Measurements from ENCODE around the gene AUTS2.
A peak's percentile ranks its signal among the peaks of the same experiment; 100 is the strongest.

The AUTS2 gene

DNA sequence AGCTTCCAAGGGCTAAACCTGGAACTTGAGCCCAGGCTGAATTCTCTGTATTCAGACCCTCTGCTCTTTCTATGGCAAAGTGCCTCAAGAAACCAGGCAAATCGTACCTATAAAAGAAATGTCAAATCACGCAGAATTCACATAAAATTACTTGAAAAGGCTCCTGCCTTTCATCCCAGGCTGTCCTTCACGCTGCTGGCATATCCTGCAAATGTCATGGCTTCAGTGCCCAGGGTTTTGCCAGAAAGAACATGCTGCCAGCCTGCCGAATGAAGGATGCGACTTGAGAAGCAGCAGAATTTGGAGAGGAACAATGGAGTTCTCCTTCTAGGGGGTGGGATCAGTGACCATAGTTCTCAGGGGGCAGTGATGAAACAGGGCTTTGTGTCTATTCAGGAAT lies 931.2 kb downstream of the AUTS2 start:
- peak in 3 of 51 donors; percentile 1 to 10 (median 9) for DNase-seq

DNA sequence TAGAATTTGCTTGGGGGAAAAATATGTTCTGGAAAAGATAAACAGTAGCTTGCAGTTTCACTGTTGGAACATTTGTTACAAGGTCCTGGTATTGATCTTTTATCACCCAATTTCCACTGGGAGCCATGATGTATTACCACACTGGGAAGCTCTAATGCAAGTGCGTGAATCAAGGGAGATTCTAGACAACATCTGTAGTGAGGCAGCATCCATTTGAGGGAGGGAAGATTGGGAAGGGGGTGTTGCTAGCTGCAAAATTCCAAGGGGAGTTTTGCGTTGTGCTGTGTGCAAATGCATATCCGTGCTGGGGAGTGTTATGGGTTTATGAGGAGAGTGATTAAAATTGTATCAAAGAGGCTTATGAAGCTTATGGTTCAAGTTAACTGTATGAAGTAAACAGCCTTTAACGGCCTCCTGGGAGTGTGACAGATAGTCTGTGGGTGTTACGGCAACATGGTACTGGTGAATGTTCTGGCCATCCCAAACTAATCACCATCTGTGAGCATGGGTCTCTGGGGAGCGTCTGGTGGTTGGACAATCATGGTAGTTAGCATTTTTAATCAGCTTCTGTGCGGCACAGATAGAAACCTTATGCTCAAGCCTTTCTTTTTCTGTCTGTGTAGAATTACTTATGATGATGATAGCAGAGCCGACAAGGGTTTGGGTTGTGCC lies 931.8 kb downstream of the AUTS2 start:
- no peak for DNase-seq

DNA sequence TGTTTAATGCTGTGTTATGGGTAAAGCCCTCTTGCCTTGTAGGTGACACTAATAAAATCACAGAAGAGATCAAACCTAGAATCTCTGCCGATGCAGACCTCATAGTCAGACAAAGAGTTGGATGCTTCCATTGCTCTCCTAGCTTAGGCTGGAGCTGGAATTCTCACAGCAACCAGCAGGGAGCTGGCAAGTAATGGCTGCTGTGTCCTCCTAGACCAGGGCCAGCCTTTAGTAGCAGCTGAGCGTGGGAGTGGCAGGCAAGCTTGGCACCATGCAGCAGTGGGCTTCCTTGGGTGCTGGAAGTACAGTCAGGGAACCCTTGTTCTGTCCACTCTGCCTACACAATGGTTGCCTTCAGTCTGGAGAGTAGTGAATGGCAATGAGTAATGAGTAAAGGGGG lies 935.3 kb downstream of the AUTS2 start:
- DNase-seq: peak in 5 of 51 donors; percentile 6 to 17 (median 16)

DNA sequence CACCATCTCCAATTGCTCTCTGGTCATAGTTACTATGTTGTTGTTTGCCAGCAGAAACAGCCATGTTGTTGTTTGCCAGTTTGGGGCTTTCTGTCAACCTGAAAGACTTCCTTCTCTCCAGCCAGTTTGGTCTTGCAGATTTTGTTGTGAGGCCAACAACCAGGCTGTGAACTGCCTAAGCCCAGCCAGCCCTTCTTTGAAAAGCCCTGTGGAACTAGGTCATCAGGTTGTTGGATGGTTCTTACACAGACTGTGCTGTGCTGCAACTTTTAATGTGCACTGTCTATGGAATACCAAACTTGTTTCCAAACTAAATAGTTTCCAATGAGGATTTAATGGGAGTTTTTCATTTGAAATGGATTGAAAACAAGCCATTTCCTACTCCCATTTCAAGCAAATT lies 940.9 kb downstream of the AUTS2 start:
- peak in 29 of 51 donors; percentile 2 to 69 (median 39) for DNase-seq

- peak in 16 of 51 donors; percentile 6 to 47 (median 19) for DNase-seq
Measured at GRCh38 chr7:70539617-70540016, 941.3 kb downstream of the AUTS2 start.

DNA sequence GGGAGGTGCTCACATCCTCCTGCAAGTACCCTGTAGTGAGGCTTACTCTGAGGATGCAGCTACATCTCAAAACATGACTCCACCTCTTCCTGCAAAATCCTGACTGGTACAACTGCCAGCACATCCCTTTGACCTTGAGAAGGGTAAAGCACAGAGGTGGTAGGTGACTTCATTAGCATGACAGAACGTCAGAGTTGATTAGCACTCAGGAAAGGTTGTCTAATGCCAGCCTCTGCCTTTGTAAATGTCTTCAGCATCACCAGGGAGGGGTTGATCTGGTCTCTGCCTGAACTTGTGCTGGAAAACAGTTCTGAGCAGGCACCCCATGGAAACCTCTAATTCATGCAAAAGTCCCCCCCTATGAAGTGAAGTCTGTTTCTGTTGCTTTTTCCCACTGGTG lies 942.4 kb downstream of the AUTS2 start:
- DNase-seq: no peak

DNA sequence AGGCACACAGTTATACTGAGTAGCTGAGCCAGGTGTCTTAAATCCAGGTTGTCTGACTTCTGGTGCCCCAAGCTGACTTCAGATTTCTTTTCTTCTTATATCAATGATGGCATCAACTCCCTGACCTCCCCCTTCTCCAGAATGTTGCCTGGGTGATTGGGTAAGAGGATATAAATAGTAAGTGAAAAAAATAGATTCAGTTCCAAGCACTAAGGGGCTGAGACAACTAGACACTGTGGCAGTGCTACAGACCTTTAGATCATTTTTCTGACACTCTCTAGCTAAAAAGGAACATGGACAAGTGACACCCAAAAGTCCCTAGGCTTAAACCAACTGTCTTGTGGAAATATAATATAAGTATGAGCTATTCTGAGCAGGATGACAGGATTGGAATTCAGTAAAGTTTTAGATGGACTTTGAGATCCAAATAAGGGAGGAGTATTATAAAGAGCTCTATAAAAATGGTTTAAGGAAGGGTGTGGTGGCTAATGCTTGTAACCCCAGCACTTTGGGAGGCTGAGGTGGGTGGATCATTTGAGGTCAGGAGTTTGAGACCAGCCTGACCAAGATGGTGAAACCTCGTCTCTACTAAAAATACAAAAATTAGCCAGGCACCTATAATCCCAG lies 944.6 kb downstream of the AUTS2 start:
- DNase-seq: no peak

DNA sequence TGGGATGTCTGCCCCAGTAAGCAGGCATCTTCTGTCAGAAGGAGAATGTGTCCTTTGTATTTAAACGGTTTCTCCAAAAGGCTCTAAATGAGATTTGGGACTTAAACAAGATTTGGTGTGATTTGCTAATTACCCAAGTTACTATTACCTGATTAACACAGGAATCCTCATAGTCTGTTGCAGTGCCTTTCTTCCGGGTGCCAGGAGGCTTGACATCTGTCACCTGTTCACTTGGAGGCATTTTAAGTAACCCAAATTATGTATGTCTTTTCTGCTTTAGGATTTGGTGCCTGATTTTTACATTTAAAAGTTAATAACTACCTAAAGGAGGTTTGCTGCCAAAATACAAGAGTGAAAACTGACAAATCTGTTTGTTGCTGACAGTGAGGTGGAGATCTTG lies 945.7 kb downstream of the AUTS2 start:
- DNase-seq: no peak

GRCh38 chr7:70545214-70545613 lies 946.9 kb downstream of the AUTS2 start:
- DNase-seq: no peak

- no peak for DNase-seq
Measured at GRCh38 chr7:70552141-70552540, 953.9 kb downstream of the AUTS2 start.

DNA sequence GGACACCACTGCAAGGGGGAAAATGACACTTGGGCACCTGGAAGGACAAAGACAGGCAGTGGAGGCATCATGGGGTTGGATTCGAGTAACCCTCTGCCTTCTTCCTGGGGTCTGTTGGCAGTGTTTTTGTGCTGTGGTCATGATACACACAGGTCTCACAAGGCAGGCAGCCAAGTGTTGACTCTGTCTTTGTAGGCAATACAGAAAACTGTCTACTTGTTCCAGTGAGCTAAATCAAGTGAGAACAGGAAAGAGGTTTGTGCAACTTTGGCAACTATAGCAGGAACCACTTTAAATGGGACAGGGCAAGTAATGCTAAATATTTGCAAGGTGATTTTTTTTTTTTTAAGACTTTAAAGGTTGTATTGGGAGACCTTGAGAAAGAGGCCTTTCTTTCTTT lies 955.1 kb downstream of the AUTS2 start:
- DNase-seq: peak in 27 of 51 donors; percentile 4 to 65 (median 38)

DNA sequence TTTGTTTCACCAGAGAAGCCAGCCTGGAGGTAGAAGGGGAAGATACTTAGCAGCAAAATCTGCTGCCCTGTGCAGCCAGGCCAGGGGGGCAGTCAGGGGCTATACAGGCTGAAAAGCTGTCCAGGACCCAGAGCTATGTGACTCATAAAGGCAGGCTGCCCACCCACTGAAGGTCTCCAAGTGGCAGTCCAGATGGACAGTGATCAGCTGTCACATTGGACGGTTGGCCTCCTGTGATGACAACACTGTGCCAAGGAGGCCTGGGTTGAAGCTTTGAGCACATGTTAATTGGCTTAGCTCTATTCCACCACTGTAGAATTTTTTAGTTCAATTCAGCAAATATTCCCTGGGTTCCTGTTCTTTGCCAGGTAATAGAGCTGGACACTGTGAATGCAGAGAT lies 956.4 kb downstream of the AUTS2 start:
- DNase-seq: no peak

GRCh38 chr7:70556761-70557160 lies 958.5 kb downstream of the AUTS2 start:
- no peak for DNase-seq

DNA sequence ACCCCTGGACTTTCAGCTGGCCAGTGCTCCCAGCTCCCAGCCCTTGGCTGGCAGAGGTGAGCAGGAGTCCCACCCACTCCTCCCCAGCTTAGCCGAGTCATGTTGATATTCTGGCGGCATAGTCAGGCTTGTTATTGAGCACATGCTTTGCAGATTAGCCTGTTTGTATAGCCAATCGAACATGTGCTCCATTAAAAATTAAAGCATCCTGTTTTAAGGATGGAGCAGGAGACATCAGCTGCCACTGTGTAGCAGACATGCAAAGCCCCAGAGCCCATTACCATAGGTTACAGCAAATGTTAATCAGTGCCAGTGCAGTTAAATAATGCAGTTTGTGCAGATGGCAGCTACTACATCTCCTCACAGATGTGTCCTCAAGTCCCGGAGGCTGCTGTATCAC lies 959.1 kb downstream of the AUTS2 start:
- no peak for DNase-seq

- no peak for DNase-seq
Measured at GRCh38 chr7:70559815-70560214, 961.5 kb downstream of the AUTS2 start.

GRCh38 chr7:70563960-70564359 lies 965.7 kb downstream of the AUTS2 start:
- no peak for DNase-seq

DNA sequence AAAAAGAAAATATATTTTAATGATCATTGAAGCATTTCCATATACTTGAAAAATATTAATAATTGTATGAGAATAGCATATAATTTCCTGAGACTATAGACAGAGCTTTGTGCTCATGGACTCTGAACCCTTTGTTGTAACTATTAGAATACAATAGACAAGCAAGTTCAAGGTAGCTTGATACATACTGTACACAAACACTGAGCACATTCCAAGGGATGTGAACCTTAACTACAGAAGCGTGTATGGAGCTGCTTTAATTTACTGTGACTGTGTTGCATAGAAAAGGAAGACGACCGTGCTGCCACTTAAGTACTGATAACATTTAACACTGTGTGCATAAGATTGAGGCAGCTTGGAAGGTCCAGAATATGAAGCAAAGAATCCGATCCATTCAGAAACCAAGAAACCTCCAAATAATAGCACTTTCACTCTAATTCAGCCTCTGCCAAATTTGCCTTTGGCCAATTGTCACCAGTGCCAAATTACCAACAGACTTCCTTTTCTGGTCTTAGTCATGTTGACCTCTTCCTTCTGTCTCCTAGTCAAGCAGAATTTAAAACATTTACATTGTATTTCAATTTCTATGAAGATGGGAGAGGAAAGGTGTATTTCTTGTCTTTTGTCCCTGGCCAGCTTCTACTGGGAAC lies 967.6 kb downstream of the AUTS2 start:
- no peak for DNase-seq

DNA sequence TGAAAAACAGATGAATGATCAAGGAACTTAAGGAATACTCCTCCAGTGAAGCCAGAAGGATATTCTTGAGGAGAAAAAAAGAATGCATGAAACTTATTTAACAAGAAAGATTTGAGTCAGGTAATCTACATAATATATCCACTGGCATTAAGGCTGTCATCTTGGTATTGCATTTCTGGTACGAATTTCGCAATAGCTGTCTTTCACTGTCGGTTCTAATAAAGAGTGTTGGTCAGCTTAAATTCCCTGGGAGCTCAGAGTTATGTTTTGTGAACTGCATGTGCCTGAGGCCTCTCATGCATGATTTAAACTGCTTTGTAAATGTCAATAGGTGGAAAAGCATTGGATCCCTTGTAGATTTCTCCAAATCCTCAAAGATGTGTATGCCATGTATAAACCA lies 968.4 kb downstream of the AUTS2 start:
- no peak for DNase-seq

DNA sequence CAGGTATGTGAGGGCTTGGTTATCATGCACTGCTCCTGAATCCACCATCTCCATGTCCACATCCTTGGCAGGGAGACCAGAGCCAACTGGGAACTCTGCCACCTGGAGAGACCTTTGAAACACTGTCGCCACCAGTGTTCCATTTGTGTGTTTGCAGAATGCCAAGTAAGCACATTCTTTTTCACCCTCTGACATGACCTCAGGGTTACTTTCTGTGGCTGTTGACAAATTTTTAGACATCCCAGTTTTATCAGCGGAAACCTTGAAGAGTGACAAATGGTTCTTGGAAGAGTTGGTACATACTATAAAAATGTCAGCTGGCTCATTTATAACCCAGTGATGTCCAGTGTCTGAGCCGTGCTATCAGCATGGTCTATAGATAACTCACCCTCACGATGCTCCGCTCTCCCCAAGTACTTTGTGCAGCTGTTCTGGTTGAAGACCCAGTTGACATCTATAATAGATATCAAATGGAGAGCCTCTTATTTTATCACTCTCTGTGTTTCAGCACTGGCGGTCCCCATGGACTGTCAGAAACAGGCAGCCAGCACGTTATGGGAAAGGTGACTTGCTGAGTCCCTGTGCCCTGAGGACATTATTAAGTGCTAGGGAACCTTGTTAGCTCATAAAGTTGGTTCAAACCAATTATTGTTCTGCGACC lies 970.5 kb downstream of the AUTS2 start:
- DNase-seq: no peak

DNA sequence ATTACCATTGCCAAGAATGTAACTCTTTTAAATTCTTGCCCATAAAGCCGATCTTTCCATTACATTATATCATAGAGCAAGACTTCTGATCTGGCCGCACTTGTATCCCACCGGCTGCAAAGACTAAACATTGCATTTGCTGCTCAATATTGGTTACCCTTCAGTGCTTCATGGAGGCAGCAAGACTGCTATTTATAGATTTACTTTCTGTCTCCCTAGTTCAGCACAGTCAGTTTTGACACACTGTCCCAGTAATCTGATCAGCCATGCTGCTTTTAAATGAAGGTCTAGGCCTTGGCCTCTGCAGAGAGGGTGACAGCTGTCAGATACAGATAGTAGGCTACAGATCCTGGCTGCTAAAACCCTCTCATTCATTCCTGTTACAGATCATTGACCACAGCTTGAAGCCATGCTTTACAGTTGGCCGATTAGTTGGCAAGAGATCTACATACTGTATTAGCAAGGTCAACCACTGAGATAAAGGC lies 971.1 kb downstream of the AUTS2 start:
- no peak for DNase-seq

- DNase-seq: no peak
Measured at GRCh38 chr7:70570029-70570428, 971.8 kb downstream of the AUTS2 start.

GRCh38 chr7:70570961-70571360 lies 972.7 kb downstream of the AUTS2 start:
- DNase-seq: no peak

Data from hypothalamus (tissue), 51 donors.